Erythroblast (primary cell): ENCODE data around the gene NOS3.

Experiments
- DNase-seq, 2 experiments: peaks; one replicate each; lab custom pipeline; 2025; lab: John Stamatoyannopoulos, UW
- GATA1 ChIP-seq: IDR thresholded peaks from 2 replicates; pipeline ENCODE4 v1.6.1; 2011; ENCODE audit warnings: low read depth, mild to moderate bottlenecking, control low read depth, low read length, moderate library complexity
- POLR2A ChIP-seq: IDR thresholded peaks from 2 replicates; pipeline ENCODE4 v1.6.1; 2011; ENCODE audit warnings: mild to moderate bottlenecking, low read length

Gene NOS3

GRCh38 chr7:150948791-150949251 is 42.0 kb upstream of the NOS3 start:
- TF ChIP-seq GATA1 = no peak
- TF ChIP-seq POLR2A = peak; percentile 42
- no peak for DNase-seq

GRCh38 chr7:150949564-150949963 is 41.3 kb upstream of the NOS3 start:
- TF ChIP-seq GATA1 (no peak), POLR2A (no peak)
- DNase-seq = no peak

- no peak for TF ChIP-seq GATA1
- TF ChIP-seq POLR2A = peak; percentile 5
- DNase-seq = no peak
Measured at GRCh38 chr7:150949971-150950491, 40.8 kb upstream of the NOS3 start.

- TF ChIP-seq GATA1 (no peak), POLR2A (no peak)
Measured at GRCh38 chr7:150950496-150951180, 40.2 kb upstream of the NOS3 start.

GRCh38 chr7:150951181-150951520 is 39.7 kb upstream of the NOS3 start:
- TF ChIP-seq GATA1 (no peak), POLR2A (no peak)
- DNase-seq = peak; percentile 29 to 41

More at GRCh38 chr7:150950496-150951180, 40.2 kb upstream of the NOS3 start:
- DNase-seq = no peak

GRCh38 chr7:150951521-150951920 is 39.3 kb upstream of the NOS3 start:
- TF ChIP-seq POLR2A (peak; percentile 14), GATA1 (no peak)
- peak in 1 of 2 experiments; percentile 51 for DNase-seq

GRCh38 chr7:150952331-150953050 is 38.3 kb upstream of the NOS3 start:
- no peak for DNase-seq
- TF ChIP-seq POLR2A (no peak), GATA1 (no peak)

- TF ChIP-seq POLR2A = peak; percentile 13
- TF ChIP-seq GATA1 = no peak
- DNase-seq = peak in 1 of 2 experiments; percentile 54
Measured at GRCh38 chr7:150953061-150953997, 37.5 kb upstream of the NOS3 start.

- TF ChIP-seq GATA1 = no peak
- TF ChIP-seq POLR2A = no peak
Measured at GRCh38 chr7:150954201-150954985, 36.4 kb upstream of the NOS3 start.

GRCh38 chr7:150954986-150955518 is 35.8 kb upstream of the NOS3 start:
- TF ChIP-seq POLR2A (no peak), GATA1 (no peak)
- no peak for DNase-seq

More at GRCh38 chr7:150954201-150954985, 36.4 kb upstream of the NOS3 start:
- DNase-seq = peak; percentile 48 to 58

GRCh38 chr7:150955519-150956394 is 35.1 kb upstream of the NOS3 start:
- peak; percentile 96 to 97 for DNase-seq
- TF ChIP-seq GATA1 = no peak
- TF ChIP-seq POLR2A = peak; percentile 96
